Liver (tissue), 9 donors: ENCODE measurements around the gene TOMM5. TPM values are rescaled to one million over a fixed set of nuclear protein-coding genes. Genes with fewer than 3 reads are reported as not detected.

Experiments used
- DNase-seq: peaks from one replicate; pipeline ENCODE4 v3.0.0-alpha.2; 2017; ENCODE audit warnings: low spot score
- H3K27ac ChIP-seq, 2 donors: one replicate each; pipeline ENCODE4 v1.7.0; 2013; ENCODE audit warnings: inconsistent platforms in 2 of 2, low read length in 2 of 2, control low read depth in 1 of 2, low read depth in 1 of 2, mild to moderate bottlenecking in 1 of 2
- H3K27me3 ChIP-seq, 4 donors: one replicate each; pipeline versions ENCODE4 v1.6.1 to v1.7.0; 2013; ENCODE audit warnings: low read length in 3 of 4, inconsistent platforms in 1 of 4, mild to moderate bottlenecking in 1 of 4, moderate library complexity in 1 of 4; ENCODE audit not compliant: control insufficient read depth in 4 of 4, insufficient read depth in 4 of 4
- H3K36me3 ChIP-seq, 4 donors: one replicate each; pipeline versions ENCODE4 v1.6.1 to v1.7.0; 2013; ENCODE audit warnings: low read length in 3 of 4, mild to moderate bottlenecking in 3 of 4, low read depth in 1 of 4, moderate library complexity in 1 of 4; ENCODE audit not compliant: control insufficient read depth in 4 of 4, insufficient read depth in 3 of 4
- H3K4me1 ChIP-seq, 4 donors: one replicate each; pipeline versions ENCODE4 v1.6.1 to v1.7.0; 2013; ENCODE audit warnings: low read length in 3 of 4, mild to moderate bottlenecking in 3 of 4, moderate library complexity in 1 of 4; ENCODE audit not compliant: control insufficient read depth in 4 of 4, insufficient read depth in 4 of 4
- H3K4me3 ChIP-seq, 3 donors: one replicate each; pipeline versions ENCODE4 v1.6.1 to v1.7.0; 2013; ENCODE audit warnings: low read length in 3 of 3, control low read depth in 1 of 3, low read depth in 1 of 3, mild to moderate bottlenecking in 1 of 3
- H3K9ac ChIP-seq, 2 donors: one replicate each; pipeline ENCODE4 v1.7.0; 2013; ENCODE audit warnings: low read length in 2 of 2, mild to moderate bottlenecking in 2 of 2, moderate library complexity in 2 of 2, control low read depth in 1 of 2, low read depth in 1 of 2
- H3K9me3 ChIP-seq, 4 donors: one replicate each; pipeline versions ENCODE4 v1.6.1 to v1.7.0; 2013; ENCODE audit warnings: low read length in 3 of 4; ENCODE audit not compliant: control insufficient read depth in 4 of 4
- ATF3 ChIP-seq: IDR thresholded peaks from 2 replicates; pipeline ENCODE4 v1.6.1; 2016; ENCODE audit warnings: antibody characterized with exemption
- EGR1 ChIP-seq, 2 donors: IDR thresholded peaks; 2 replicates each; pipeline ENCODE4 v1.6.1; 2016 to 2018; ENCODE audit warnings: antibody characterized with exemption in 2 of 2, low read depth in 2 of 2
- FOXA1 ChIP-seq: IDR thresholded peaks from 2 replicates; pipeline ENCODE4 v1.6.1; 2016; ENCODE audit warnings: antibody characterized with exemption
- FOXA2 ChIP-seq: IDR thresholded peaks from 2 replicates; pipeline ENCODE4 v1.6.1; 2016; ENCODE audit warnings: antibody characterized with exemption
- GABPA ChIP-seq, 2 donors: IDR thresholded peaks in 1 of 2; conservative IDR thresholded peaks in 1 of 2; 2 replicates each; pipeline ENCODE4 v1.6.1; 2016; ENCODE audit warnings: antibody characterized with exemption in 2 of 2, mild to moderate bottlenecking in 1 of 2, moderate library complexity in 1 of 2
- HNF4A ChIP-seq, 2 donors: conservative IDR thresholded peaks; 2 replicates each; pipeline ENCODE4 v1.6.1; 2016; ENCODE audit warnings: antibody characterized with exemption in 2 of 2, mild to moderate bottlenecking in 2 of 2
- HNF4G ChIP-seq: IDR thresholded peaks from 2 replicates; pipeline ENCODE4 v1.6.1; 2016; ENCODE audit warnings: antibody characterized with exemption
- JUND ChIP-seq, 2 donors: IDR thresholded peaks; 2 replicates each; pipeline ENCODE4 v1.6.1; 2016; ENCODE audit warnings: antibody characterized with exemption in 2 of 2
- MAX ChIP-seq: IDR thresholded peaks from 2 replicates; pipeline ENCODE4 v1.6.1; 2016; ENCODE audit warnings: antibody characterized with exemption
- NR2F2 ChIP-seq: IDR thresholded peaks from 2 replicates; pipeline ENCODE4 v1.6.1; 2016; ENCODE audit warnings: antibody characterized with exemption
- RAD21 ChIP-seq, 2 donors: IDR thresholded peaks; 2 replicates each; pipeline ENCODE4 v1.6.1; 2016; ENCODE audit warnings: antibody characterized with exemption in 2 of 2, mild to moderate bottlenecking in 2 of 2
- RXRA ChIP-seq, 2 donors: IDR thresholded peaks; 2 replicates each; pipeline ENCODE4 v1.6.1; 2017 to 2018; ENCODE audit warnings: antibody characterized with exemption in 2 of 2, mild to moderate bottlenecking in 1 of 2
- SP1 ChIP-seq: IDR thresholded peaks from 2 replicates; pipeline ENCODE4 v1.6.1; 2018; ENCODE audit warnings: antibody characterized with exemption, mild to moderate bottlenecking
- TAF1 ChIP-seq: conservative IDR thresholded peaks from 2 replicates; pipeline ENCODE4 v1.6.1; 2016; ENCODE audit warnings: antibody characterized with exemption, mild to moderate bottlenecking
- YY1 ChIP-seq: IDR thresholded peaks from 2 replicates; pipeline ENCODE4 v1.6.1; 2016; ENCODE audit warnings: antibody characterized with exemption, mild to moderate bottlenecking
- ZBTB33 ChIP-seq: IDR thresholded peaks from 2 replicates; pipeline ENCODE4 v1.6.1; 2016; ENCODE audit warnings: antibody characterized with exemption
- WGBS: extraction: QIAGEN DNeasy Blood & Tissue Kit; methylation state at CpG from one replicate; pipeline ENCODE4 v1.1.7; 2013; 5-methylcytosine and 5-hydroxymethylcytosine counted together
- polyA plus RNA-seq, 2 donors: library from polyadenylated mRNA; stranded (reverse) in 1 of 2; unstranded in 1 of 2; fragments of 200-250 nt in 1 of 2; fragments of >200 nt in 1 of 2; fragmentation: Nextera tagmentation in 1 of 2; extraction: Ambion mirVana in 1 of 2; gene quantifications; one replicate each; pipeline versions ENCODE4 v1.2.1 to v1.2.3, GENCODE V29; 2013 to 2015
- total RNA-seq, 2 donors: library from RNA; depleted of rRNA; stranded (reverse); fragments of >200 nt; gene quantifications; one replicate each; pipeline ENCODE4 v1.2.3, GENCODE V29; 2014
- TF ChIP-seq, protein P1 (sequence below): fragments of 150-350 bp; IDR thresholded peaks from 2 replicates; pipeline ENCODE4 v1.5.1; 2017; ENCODE audit warnings: improper control_type of control experiment, low read depth, low read length; ENCODE audit not compliant: missing input control
- TF ChIP-seq, protein P2 (sequence below): IDR thresholded peaks from 2 replicates; pipeline ENCODE4 v1.6.1; 2016; ENCODE audit warnings: antibody characterized with exemption, mild to moderate bottlenecking
- donor health status: healthy.
- donor health status: healthy.
- donor health status: healthy.
- donor health status: healthy.
- donor health status: healthy.

Gene TOMM5
- total and polyA plus RNA-seq, 4 donors: 43.0 to 107 (median 71.9) TPM

DNA sequence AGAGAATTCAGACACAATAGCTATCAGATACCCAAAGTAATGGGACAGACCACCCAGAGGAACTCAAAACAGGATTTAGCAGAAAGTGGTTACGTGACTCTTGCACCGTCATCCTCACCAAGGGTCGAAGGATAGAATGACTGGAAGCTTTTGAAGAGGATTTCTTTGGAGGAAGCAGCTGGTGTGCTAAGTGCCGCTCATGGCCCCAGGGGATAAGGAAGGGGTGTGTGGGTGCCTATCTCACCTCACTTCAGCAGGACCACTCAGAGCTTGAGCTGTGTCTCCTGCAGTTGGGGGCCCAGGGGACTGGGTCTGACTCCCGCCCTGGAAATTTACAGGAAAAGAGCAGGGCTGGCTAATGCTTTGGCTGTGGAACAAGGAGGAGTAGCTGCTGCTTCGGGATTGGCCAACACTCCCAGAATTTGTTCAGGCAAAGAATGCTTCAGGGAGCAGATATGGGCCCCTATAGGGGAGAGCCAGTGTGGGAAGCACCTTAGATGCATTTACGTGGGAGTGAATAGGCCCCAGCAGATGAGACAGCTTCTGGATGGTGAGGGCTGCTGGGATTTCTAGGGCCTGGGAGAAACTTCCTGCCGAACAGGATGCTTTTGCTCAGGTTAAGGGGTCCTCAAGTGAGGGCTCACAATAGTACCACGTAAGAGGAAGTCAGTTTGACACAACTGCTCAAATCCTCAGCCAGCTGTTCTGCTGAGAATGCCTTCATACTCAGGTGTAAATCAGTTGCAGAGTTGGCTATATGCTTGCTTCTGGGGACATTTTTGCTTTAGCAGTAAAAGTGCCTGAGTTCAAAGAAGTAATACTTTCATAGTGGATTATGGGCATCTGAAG lies 29.1 kb upstream of the TOMM5 start:
- H3K4me3 ChIP-seq: no peak overlapping the region
- no peaks in the 10 kb centered on the region for H3K9me3 ChIP-seq
- no peaks in the 10 kb centered on the region for H3K36me3 ChIP-seq
- no peak for DNase-seq
- TF ChIP-seq TAF1: no peak
- TF ChIP-seq RXRA (IDR thresholded peaks at IDR 0.05): no peak
- TF ChIP-seq, protein P1, sequence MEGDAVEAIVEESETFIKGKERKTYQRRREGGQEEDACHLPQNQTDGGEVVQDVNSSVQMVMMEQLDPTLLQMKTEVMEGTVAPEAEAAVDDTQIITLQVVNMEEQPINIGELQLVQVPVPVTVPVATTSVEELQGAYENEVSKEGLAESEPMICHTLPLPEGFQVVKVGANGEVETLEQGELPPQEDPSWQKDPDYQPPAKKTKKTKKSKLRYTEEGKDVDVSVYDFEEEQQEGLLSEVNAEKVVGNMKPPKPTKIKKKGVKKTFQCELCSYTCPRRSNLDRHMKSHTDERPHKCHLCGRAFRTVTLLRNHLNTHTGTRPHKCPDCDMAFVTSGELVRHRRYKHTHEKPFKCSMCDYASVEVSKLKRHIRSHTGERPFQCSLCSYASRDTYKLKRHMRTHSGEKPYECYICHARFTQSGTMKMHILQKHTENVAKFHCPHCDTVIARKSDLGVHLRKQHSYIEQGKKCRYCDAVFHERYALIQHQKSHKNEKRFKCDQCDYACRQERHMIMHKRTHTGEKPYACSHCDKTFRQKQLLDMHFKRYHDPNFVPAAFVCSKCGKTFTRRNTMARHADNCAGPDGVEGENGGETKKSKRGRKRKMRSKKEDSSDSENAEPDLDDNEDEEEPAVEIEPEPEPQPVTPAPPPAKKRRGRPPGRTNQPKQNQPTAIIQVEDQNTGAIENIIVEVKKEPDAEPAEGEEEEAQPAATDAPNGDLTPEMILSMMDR: no peak
- no peak for TF ChIP-seq MAX
- no peak for TF ChIP-seq FOXA2
- TF ChIP-seq HNF4A (conservative IDR thresholded peaks at IDR 0.05): no peak
- no peak for TF ChIP-seq HNF4G
- no peak for TF ChIP-seq NR2F2
- TF ChIP-seq ZBTB33: no peak
- TF ChIP-seq SP1: no peak
- TF ChIP-seq YY1: no peak
- TF ChIP-seq ATF3: no peak
- TF ChIP-seq RAD21 (IDR thresholded peaks at IDR 0.05): no peak
- TF ChIP-seq GABPA (IDR thresholded peaks at IDR 0.05 in 1 of 2, conservative IDR thresholded peaks at IDR 0.05 in 1 of 2): no peak
- TF ChIP-seq FOXA1: no peak
- no peak for TF ChIP-seq EGR1 (IDR thresholded peaks at IDR 0.05; ENCODE audit: low read depth in 2 of 2)
- TF ChIP-seq, protein P2, sequence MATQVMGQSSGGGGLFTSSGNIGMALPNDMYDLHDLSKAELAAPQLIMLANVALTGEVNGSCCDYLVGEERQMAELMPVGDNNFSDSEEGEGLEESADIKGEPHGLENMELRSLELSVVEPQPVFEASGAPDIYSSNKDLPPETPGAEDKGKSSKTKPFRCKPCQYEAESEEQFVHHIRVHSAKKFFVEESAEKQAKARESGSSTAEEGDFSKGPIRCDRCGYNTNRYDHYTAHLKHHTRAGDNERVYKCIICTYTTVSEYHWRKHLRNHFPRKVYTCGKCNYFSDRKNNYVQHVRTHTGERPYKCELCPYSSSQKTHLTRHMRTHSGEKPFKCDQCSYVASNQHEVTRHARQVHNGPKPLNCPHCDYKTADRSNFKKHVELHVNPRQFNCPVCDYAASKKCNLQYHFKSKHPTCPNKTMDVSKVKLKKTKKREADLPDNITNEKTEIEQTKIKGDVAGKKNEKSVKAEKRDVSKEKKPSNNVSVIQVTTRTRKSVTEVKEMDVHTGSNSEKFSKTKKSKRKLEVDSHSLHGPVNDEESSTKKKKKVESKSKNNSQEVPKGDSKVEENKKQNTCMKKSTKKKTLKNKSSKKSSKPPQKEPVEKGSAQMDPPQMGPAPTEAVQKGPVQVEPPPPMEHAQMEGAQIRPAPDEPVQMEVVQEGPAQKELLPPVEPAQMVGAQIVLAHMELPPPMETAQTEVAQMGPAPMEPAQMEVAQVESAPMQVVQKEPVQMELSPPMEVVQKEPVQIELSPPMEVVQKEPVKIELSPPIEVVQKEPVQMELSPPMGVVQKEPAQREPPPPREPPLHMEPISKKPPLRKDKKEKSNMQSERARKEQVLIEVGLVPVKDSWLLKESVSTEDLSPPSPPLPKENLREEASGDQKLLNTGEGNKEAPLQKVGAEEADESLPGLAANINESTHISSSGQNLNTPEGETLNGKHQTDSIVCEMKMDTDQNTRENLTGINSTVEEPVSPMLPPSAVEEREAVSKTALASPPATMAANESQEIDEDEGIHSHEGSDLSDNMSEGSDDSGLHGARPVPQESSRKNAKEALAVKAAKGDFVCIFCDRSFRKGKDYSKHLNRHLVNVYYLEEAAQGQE: no peak
- TF ChIP-seq JUND (IDR thresholded peaks at IDR 0.05): no peak
- no peaks in the 10 kb centered on the region for H3K4me1 ChIP-seq
- WGBS: 81% methylated on average over 9 of the region's 9 CpGs
- H3K9ac ChIP-seq: no peak overlapping the region
- no peaks in the 10 kb centered on the region for H3K27me3 ChIP-seq
- H3K27ac ChIP-seq: no peak overlapping the region
